ENCODE results near the gene PTPRJ.

DNA sequence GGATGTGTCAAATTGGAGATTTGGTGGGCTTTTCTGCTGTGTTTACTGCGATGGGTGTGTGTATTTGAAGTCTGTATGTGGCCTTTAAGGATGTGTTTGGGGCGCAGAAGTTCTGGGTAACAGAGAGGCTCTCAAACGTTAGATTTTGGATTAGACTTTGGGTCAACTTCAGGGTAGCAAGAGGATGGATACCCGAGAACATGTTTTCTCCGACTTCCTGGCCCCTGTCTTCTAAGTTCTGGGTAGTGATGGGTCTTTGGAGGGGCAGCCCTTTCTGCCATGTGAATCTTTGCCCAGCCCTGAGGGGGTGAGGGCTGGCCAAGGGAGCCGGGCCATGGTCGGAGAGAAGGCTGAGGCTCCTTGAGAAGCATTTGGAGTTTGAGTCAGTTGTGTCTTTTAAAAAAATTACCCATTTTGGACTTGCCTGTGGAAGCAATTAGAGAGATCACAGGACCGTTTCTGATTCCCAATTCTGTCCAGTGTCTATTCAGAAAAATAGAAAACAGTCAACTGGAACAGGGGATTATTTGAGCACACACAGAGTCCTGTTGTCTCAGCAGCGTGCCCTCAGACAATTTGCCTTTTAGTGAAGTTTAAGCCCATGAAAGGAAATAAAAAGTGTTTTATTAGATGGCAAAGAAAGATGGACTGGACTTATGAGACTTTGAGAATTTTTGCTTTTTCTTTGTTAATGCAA is 114.4 kb downstream of the PTPRJ start:
- TF ChIP-seq, protein P1, sequence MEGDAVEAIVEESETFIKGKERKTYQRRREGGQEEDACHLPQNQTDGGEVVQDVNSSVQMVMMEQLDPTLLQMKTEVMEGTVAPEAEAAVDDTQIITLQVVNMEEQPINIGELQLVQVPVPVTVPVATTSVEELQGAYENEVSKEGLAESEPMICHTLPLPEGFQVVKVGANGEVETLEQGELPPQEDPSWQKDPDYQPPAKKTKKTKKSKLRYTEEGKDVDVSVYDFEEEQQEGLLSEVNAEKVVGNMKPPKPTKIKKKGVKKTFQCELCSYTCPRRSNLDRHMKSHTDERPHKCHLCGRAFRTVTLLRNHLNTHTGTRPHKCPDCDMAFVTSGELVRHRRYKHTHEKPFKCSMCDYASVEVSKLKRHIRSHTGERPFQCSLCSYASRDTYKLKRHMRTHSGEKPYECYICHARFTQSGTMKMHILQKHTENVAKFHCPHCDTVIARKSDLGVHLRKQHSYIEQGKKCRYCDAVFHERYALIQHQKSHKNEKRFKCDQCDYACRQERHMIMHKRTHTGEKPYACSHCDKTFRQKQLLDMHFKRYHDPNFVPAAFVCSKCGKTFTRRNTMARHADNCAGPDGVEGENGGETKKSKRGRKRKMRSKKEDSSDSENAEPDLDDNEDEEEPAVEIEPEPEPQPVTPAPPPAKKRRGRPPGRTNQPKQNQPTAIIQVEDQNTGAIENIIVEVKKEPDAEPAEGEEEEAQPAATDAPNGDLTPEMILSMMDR (IDR thresholded peaks at IDR 0.05; ENCODE audit: low read depth, low read length) = no peak
- no peak for TF ChIP-seq POLR2A (IDR thresholded peaks at IDR 0.05; ENCODE audit: extremely low read depth, insufficient read length)
- TF ChIP-seq, protein P2, sequence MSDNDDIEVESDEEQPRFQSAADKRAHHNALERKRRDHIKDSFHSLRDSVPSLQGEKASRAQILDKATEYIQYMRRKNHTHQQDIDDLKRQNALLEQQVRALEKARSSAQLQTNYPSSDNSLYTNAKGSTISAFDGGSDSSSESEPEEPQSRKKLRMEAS (IDR thresholded peaks at IDR 0.05; ENCODE audit: low read depth, low read length) = no peak
